RWPE2 (cell line): Measurements from ENCODE around the gene HSPD1.

Experiments used
- ATAC-seq: fragments of 200-7000 bp; cut with Tn5 transposase; 3 replicates; pipeline ENCODE4 v1.9.1; 2021; ENCODE audit warnings: low read depth
- DNase-seq: peaks from one replicate; pipeline ENCODE4 v3.0.0-alpha.2; 2020; ENCODE audit warnings: low spot score
- H3K27ac ChIP-seq: fragments of 450-650 bp; 2 replicates; pipeline ENCODE4 v1.5.1; 2017; ENCODE audit warnings: mild to moderate bottlenecking; ENCODE audit not compliant: poor library complexity, severe bottlenecking
- H3K27me3 ChIP-seq: fragments of 250-450 bp; sonication (Bioruptor Pico); 2 replicates; pipeline ENCODE4 v1.5.1; 2021; ENCODE audit warnings: mild to moderate bottlenecking, moderate library complexity; ENCODE audit not compliant: insufficient read depth, poor library complexity, severe bottlenecking
- H3K36me3 ChIP-seq: fragments of 250-450 bp; sonication (Bioruptor Pico); 2 replicates; pipeline ENCODE4 v1.5.1; 2020; ENCODE audit warnings: low read depth, mild to moderate bottlenecking, moderate library complexity
- H3K4me1 ChIP-seq: fragments of 250-450 bp; sonication (Bioruptor Pico); 2 replicates; pipeline ENCODE4 v1.5.1; 2021; ENCODE audit warnings: mild to moderate bottlenecking, moderate library complexity; ENCODE audit not compliant: insufficient read depth, poor library complexity, severe bottlenecking
- H3K4me3 ChIP-seq: fragments of 250-450 bp; sonication (Bioruptor Pico); 2 replicates; pipeline ENCODE4 v1.5.1; 2021; ENCODE audit warnings: mild to moderate bottlenecking, moderate library complexity; ENCODE audit not compliant: severe bottlenecking
- H3K9me3 ChIP-seq: fragments of 250-450 bp; sonication (Bioruptor Pico); 2 replicates; pipeline ENCODE4 v1.5.1; 2021; ENCODE audit warnings: mild to moderate bottlenecking, moderate library complexity; ENCODE audit not compliant: severe bottlenecking
- CTCF ChIP-seq: fragments of 450-650 bp; IDR thresholded peaks from one replicate; pipeline ENCODE4 v1.5.1; 2017; ENCODE audit warnings: mild to moderate bottlenecking, moderate library complexity; ENCODE audit not compliant: poor library complexity, severe bottlenecking

HSPD1 gene

GRCh38 chr2:197477797-197478196, 21.8 kb downstream of the HSPD1 start:
- Histone ChIP-seq H3K4me1 (no peaks in the 10 kb centered on the region), H3K27me3 (no peaks in the 10 kb centered on the region), H3K36me3 (peaks cover 55% of the 10 kb centered on the region), H3K27ac (no peak overlapping the region), H3K9me3 (peaks cover 1% of the 10 kb centered on the region), H3K4me3 (no peak overlapping the region)
- no peak for DNase-seq
- ATAC-seq, result no peak
- TF ChIP-seq CTCF, result no peak

GRCh38 chr2:197472166-197472565, 27.5 kb downstream of the HSPD1 start:
- DNase-seq (no peak), ATAC-seq (no peak)
- TF ChIP-seq CTCF, result no peak
- no peaks in the 10 kb centered on the region for H3K9me3 ChIP-seq
- H3K27ac ChIP-seq, result no peak overlapping the region
- no peaks in the 10 kb centered on the region for H3K4me1 ChIP-seq
- H3K36me3 ChIP-seq, result peaks cover 73% of the 10 kb centered on the region
- H3K27me3 ChIP-seq, result no peaks in the 10 kb centered on the region
- no peak overlapping the region for H3K4me3 ChIP-seq

GRCh38 chr2:197464175-197464574, 35.5 kb downstream of the HSPD1 start:
- H3K9me3 ChIP-seq, result no peaks in the 10 kb centered on the region
- H3K36me3 ChIP-seq, result peaks cover 76% of the 10 kb centered on the region
- no peak for ATAC-seq
- no peak for DNase-seq
- no peaks in the 10 kb centered on the region for H3K27me3 ChIP-seq
- no peak for TF ChIP-seq CTCF
- H3K4me3 ChIP-seq, result no peak overlapping the region
- H3K4me1 ChIP-seq, result peaks cover 8% of the 10 kb centered on the region
- H3K27ac ChIP-seq, result no peak overlapping the region

- no peaks in the 10 kb centered on the region for H3K9me3 ChIP-seq
- no peaks in the 10 kb centered on the region for H3K27me3 ChIP-seq
- no peak overlapping the region for H3K27ac ChIP-seq
- TF ChIP-seq CTCF, result no peak
- no peak overlapping the region for H3K4me3 ChIP-seq
- ATAC-seq, result peak; percentile 44; the same call in 2 of the 3 replicates
- no peak for DNase-seq
- H3K36me3 ChIP-seq, result peaks cover 62% of the 10 kb centered on the region
- peaks cover 8% of the 10 kb centered on the region for H3K4me1 ChIP-seq
These were observed 38.6 kb downstream of the HSPD1 start for GRCh38 chr2:197461057-197461456.

GRCh38 chr2:197460649-197461048, 39.0 kb downstream of the HSPD1 start:
- DNase-seq, result no peak
- no peak overlapping the region for H3K4me3 ChIP-seq
- no peak overlapping the region for H3K27ac ChIP-seq
- TF ChIP-seq CTCF, result no peak
- H3K4me1 ChIP-seq, result peaks cover 8% of the 10 kb centered on the region
- no peak for ATAC-seq
- no peaks in the 10 kb centered on the region for H3K9me3 ChIP-seq
- no peaks in the 10 kb centered on the region for H3K27me3 ChIP-seq
- peaks cover 64% of the 10 kb centered on the region for H3K36me3 ChIP-seq
